ENCODE data around the gene S100PBP.

The S100PBP gene

DNA sequence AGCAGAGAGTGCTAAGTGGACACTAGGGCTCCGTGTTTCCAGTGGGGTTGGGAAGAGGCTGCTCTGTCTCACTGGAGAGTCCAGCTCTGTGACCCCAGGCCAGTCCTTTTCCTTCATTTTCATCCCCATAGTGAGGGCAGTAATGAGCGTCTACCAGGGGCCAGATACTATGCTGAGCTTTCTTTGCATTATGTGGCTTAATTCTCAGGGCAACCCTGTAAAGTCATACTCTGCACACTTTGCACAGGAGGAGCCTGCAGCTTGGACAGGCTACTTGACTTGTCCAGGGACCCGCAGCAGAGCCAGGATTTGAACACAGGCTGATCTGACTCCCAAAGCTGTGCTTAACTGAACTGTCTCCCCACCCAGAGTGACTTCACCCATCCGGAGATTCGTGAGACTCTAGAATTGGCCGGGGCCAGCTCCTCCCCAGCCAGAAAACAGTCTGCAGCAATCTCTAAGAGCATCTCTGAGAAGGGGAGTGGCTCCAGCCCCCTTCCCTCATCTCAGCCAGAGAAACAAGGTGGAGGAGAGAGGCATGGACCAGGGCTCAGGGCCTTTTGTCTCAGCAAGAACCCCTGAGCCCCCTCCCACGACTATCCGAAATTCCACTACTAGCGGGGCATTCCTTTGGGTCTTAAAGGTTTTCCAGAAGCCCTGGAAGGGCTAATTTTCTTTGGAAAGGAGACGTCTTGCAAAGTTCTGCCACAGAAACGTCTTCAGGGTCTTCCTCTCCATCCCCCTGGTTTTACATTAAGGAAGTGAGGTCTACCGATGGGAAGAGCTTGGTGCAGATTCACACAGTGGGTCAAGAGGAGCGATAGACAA is 54.1 kb downstream of the S100PBP start:
- DNase-seq = no peak

DNA sequence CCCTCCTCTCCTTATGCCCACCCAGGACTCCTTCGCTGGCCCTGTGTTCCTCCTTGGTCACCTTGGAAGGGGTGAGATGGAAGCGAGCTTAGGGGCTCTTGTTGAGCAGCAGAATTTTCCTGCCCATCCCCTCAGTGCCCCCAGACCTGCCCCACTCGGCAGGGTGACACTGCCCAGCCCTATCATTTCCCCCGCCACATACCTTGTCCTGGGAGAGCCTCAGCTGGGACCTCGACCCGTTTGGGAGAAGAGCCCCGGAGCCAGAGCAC is 54.7 kb downstream of the S100PBP start:
- DNase-seq = no peak

DNA sequence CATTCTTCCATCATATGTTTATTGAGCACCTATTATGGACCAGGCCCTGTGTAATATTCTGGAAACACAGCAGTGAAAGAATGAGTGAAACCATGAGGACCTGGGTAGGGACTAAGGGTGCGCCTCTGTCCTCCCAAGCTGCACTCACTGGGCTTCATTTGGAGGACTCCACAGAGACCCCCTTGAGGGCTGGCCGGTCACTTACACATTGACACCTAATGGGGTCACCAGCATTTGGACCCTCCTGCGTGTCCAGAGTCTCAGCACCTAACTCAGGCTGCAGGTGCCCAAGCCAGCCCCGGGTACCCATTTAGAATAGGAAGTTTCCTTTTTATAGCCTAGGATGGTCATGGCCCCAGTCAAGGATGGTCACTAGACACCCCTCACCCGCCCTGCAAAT is 56.0 kb downstream of the S100PBP start:
- DNase-seq = no peak

DNA sequence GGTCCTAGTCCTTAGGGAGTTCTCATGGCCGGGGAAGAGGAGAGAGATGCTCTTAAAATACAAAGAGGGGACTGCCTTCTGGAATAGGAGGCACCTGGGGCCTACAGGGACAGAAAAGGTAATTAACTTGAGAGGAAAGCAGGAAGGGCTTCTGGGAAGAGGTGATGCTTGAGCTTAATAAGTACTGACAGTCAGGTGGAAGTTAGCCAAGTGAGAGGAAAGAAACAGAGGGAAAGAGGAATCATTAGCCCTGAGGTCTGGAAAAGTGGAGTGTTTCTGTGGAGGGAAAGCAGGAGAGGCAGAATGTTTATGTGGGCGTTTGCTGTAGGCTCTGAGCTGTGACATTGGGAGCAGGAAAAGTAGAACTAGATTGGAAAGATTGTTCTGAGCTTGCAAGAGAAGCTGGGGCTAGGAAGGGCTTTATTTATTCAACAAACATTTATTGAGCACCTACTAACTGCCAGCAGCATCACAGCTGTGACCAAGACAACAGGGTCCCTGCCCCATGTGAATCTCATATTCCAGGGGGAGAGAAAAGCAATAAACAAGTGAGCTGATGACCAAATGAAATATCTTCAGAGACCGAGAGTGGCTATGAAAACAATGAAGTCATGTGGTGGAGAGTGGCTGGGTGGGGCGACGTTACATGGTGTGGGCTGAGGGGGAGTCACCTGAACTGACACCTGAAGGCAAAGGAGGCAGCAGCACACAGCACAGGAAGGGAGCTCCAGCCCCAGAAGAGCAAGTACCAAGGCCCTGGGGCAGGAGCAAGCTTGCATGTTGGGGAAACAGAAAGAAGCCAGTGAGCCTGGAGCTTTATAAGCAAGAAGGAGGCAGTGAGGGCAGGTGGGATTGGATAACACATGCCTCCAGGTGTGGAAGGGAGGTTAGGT is 57.7 kb downstream of the S100PBP start:
- no peak for DNase-seq

DNA sequence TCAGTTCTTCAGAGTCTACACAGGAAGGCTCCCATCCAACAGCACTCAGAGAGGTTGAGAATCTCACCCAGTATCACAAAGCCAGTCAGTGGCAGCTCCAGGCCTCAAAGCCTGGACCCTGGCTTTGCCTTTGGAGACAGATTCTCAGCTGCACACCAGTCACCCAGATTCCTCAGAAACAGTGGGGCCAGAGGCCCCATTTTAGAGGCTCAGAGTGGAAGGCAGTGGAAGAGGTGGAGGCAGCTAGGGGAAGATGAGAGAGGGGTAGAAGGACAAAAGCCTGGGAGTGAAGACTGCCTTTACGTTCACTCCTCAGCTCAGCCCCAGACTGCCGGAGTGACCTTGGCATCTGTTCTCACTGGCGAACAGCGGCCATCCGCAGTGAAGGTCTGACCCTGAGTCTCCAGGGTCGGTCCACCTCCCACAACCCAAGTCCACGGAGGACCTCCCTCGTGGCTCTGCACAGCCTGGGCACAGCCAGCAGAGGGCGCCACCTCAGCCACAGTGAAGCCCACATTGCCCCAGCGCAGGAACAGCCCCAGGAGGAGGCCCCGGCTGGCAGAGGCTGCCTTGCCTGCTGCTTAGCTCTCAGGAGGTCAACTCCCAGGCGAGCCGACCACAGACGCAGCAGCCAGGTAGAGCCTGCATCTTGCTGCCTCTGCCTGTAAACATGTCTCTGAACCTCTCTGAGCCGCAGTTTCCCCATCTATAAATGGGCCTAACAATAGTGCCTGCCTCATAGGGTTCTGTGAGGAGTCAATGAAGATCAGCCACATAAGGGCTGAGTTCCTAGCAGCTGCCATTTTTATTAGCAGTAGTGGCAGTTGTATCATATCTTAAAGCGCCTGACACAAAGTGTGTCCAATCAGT is 59.1 kb downstream of the S100PBP start:
- peak; percentile 67 for DNase-seq

DNA sequence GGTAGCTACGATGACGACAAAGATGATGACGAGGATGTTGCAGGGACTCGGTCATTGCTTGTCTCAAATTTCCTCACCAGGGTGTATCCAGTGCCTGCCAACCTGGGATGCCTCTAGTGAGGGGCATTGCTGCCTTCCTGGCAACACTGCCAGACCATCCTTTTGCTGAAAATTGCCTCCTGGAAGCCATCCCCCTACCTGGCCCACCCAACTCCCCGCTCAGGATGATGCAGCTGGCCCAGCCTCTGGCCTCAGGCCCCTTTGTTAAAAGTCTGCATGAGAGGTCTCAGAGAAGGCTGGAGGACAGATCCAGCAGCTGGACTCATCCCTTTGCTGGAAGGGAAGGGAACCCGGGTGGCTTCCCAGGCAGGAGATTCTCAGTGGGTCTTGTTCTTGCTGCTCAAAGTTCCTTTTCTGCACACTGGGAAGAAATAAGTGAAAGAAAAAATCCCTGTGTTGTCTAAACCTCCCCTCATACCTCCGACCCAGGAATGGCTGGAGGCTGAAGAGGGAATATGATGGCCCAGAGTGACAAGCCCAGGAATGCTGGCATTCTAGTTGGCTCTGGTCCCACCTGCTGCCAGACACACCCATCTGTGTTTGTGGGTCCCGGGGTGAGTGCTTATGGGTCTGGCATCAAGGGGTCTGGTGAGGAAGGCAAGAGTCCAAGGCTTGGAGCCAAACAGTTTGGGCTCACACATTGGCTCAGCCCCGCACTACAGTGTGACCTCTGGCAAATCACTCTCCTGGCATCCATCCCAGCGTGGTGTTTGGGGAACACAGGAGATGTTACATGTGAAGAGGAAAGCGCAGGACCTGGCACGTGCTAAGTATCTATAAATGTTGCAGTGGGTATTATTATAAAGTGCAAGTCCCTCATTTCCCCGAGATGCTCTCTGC is 60.0 kb downstream of the S100PBP start:
- no peak for DNase-seq

DNA sequence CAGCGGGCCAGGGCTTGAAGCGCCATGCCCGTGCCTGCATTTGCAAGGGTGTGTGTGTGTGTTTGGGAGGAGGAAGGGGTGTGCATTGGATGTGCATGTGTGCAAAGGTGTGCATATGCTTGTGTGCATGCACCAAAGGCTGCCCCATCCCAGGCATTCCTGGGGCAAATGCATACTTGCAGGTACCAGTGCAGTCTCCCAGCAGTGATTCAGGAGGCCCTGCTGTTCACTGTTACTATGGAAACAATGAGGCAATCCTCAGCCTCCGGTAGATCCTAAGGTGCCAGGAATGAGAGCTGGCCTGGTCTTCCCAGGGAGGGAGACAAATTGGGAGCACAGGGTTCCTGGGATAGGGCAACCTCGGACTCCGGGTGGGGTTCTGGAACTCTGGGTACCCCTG is 60.7 kb downstream of the S100PBP start:
- DNase-seq = no peak

DNA sequence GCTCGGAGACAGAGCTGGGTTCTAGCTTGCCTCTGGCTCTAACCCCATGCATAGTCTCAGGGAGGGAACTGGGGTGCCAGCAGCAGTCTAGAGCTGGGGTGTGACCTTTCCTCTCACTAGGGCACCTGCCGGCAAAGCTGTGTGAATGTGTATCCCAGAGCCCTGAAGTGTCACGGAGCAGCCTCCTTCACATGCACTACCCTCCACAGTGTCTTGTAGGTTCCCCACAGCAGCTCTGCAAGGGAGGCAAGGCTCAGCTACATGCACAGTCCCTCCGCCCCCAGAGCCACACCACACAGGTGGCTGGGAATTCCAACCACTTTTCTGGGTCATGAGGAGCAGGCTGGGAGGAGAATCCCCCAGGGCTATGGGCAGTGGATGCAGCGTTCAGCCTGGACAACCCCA is 61.2 kb downstream of the S100PBP start:
- no peak for DNase-seq

DNA sequence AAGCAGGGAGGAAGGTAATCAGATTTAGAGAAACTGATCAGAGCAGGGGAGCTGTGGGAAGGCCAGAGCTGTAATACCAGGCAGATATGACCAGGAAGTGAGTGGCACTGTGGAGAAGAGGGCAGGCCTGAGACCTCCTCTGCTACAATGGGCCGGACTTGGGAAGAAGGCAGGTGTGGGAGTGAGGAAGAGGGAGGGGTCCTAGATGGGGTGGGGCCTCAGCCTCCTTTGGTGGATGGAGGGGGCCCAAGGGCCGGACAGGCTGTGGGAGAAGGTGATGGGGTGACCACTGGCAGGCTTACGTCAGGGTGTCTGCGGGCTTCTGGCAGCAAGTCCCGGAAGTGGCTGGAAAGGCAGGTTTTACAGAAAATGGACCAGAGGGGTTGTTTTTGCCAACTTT is 63.8 kb downstream of the S100PBP start:
- no peak for DNase-seq

DNA sequence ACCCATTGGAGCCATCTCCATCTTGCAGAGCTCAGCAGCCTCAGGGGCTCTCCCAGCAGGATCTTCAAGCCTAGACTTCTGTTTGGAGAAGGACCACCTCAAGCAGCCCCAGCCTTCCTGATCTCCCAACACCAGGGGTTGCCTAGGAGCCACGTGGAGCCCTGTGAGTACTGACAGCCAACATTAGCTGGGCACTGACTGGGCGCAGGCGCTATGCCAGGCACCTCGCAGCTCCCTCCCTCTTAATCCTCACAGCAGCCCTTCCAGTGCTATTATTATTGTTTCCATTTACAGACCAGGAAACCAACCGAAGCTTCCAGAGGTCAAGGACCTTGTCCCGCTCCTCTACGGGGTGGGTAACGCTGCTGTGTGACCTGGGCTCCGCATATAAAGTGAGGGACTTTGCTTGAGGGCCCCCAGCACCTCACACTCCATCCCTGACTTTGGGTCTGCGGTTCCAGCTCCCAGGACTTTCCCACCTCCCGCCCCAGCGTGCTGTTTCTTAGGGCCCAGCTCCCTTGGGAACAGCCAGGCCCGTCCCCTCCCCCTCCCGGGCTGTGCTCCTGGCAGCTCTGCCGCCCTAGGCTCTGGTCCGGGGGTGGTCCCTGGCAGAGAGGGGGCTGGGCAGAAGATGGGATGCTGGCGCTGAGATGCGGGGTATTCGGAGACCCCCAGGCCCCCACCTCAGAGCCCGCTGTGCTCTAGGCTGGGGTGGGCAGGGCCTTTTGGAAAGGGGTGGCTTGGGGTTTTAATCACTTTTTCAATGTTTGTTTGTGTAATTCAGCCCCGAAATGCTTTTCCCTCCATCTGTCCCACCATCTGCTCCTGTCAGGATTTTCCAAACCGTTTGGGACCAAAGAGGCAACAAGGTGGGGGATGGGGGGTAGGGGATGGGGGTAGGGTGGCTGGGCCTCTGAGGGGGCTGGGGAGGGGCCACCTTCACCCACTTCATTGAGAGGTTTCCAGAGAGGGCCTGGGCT is 64.7 kb downstream of the S100PBP start:
- DNase-seq = no peak

DNA sequence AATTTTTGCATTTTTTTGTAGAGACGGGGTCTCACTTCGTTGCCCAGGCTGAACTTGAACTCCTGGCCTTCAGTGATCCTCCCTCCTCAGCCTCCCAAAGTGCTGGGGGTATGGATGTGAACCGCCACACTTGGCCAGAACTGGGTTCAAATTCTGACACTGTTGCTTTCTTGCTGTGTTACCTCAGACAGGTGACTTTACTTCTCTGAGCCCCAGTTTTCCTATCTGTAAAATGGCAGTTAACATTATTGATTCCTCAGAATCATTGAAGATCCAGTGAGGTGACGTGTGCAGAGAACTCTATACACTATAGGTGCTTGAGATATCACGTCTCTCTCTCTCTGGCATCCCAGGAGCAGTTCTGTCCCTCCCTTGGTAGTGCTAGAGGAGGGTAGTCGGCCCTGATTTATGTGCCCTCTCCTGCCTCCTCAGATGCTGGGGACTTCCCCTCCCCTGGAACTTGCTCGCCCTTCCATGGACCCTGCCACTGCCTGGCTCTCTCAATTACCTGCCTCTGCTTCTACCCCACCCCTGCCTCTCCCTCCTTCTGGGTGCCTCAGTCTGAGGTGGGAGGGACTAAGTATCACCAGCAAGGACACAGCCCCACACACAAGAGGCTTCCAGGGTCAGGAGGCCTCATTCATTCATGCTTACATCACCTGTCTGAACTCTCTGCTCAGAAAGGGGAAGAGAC is 66.0 kb downstream of the S100PBP start:
- DNase-seq = no peak

DNA sequence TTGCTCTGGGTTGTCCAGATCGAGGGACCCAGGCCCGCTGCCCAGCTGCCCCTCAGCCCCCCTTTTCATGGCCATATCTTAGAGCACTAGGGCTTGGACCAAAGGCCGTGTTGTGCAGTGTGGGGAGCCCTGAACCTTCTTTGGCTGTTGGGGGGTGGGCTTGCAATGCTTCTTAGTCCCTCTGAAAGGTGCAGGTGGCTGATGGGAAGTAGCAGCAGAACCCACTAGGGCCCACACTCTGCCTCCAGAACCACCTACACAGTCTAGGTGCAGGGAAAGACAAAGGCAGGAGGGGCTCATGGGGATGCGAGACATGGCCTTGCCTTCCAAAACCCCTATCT is 66.5 kb downstream of the S100PBP start:
- no peak for DNase-seq

DNA sequence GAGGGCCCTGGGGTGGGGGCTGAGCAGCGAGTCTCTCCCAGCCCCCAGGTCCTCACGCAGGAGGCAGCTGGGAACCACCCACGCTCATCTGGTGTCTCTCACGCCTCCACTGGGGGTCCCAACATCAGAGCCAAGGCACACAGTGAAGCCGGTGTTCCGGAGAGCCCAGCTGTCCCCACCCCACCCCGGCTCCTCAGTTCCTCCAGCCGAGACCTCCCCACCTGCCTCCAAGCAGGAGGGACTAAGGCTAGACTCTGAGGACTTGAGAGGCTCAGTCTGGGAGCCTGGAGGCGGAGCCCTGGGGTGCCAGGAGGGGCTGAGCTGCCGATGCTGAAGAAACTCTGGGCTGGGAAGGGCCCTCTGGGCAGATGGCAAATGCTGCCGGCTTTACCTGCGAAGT is 67.3 kb downstream of the S100PBP start:
- DNase-seq = no peak

DNA sequence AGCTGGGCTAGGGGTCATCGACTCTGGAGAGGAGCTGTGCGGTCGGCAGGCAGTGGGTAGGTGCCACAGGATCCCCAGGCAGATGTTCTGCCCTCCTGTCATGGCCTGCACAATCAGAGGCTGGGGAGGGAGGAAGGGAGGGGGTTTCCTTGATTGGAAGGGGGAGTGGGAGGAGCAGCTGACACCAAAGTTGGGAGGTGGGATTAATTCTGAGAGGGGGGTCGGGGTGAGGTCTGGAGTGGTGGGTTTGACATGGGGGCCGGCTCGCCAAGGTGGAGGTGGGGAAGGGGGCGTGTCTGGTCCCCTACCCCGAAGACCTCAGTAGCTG is 68.2 kb downstream of the S100PBP start:
- no peak for DNase-seq

DNA sequence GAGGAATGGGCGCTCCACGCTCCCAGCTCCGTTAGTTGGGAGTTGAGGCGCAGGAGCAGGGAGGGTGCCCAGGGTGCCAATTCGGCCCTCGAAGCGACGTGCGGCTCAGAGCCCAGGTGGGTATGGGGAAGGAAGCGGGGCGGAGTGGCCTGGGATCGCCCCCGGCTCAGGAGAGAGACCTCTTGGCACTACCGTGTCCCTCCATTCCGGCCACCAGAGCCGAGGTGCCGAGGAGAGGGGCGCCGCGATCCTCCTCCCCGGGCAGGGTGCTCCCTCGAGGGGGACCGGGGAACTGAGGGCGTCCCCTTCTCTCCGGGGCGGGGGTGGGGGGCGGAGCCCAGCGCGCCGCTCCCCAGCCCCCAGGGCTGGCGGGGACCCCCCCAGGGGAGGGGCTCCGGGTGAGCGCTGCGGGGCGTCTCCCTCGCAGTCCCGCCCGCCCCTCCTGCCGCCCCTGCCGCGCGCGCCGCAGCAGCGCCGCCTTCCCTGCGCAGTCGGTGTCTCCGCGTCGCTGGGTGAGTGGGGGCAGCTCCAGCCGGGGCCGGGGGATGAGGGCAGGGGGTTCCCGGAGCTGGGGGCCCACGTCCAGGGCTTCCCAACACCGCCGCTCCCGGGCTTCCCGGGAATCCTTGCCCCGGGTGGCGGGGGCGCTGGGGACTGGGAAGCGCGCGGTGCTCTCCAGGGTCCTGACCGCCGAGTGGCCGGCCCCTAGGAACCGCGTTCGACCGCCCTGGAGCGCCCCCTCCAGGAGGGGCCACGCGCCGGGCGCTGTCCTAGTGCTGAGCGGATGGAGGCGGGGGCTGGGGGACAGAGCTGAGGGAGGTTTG is 68.8 kb downstream of the S100PBP start, which contains the start of gene HPCA:
Gene HPCA (plus strand): TSS at position 488 of the 824 bp plus-strand sequence. CDS start 2,408 bp downstream, outside the sequence.
- DNase-seq = peak; percentile 50

DNA sequence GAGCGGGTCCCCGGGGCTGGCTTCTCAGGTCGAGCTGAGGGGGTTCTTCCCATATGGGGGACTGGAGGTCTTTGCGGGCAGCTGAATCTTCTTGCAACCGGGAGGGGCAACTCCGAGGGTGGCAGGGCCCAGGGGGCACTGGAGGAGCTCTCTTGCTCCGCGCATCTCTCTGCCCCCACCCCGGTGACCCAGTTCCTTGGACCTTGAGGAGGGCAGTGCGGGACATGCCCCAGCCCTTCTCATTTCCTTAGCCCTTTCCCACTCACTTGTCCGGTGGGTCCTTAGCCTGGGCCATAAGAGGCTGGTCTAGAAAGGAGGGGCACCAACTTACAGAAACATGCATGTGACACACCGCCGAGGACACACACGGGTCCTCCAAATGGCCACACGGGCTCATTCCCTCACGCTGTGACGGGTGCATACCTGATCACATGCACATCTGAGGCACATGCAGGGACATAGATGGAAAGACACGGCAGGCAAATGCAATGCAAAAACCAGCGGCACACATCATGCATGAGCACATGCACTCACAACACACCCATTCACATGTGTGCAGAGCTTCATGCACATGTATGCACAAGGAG is 69.5 kb downstream of the S100PBP start:
- DNase-seq = no peak

DNA sequence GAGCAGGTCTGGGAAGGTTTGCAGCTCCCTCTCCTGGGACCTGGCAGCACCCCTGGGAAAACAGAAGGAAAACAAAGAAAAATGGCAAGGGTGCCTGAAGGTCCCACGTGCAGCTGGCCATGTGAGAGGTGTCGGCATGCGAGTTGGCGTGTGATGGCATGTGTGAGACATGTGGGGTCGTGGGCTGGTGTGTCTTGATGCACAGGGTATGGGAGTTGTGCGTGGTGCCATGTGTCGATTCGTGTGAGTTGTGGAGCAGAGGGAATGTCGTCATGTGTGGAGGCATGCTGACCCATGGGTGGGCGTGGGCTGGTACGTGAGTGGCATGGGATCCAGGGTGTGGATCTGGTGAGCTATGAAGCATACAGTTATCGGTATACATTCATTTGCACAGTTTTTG is 70.2 kb downstream of the S100PBP start:
- DNase-seq = no peak

DNA sequence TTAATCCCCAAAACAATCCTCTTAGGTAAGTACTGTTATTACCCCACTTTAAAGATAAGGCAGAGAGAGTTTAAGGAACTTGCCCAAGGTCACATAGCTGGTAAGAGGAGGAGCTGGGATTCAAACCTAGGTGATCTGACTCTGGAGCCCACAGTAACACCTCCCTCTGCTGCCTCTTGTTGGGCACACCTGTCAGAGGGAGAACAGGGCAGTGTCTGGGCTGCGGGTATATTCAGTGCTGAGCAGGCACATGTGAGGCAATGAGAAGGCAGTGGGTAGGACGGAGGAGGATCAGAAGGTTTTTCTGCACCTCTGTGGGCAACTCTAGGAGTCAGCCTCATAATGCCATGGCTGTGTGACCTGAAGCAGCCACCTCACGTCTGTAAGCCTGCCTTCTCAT is 70.7 kb downstream of the S100PBP start:
- no peak for DNase-seq
